Urothelium cell line (cell line): ENCODE data around the gene ABCB11.
"Not testable (repeated sequence)": the region's sequence is repeated elsewhere in the genome, so short reads cannot be mapped to it uniquely, and the experiment has no call there.

ENCODE experiments used
- DNase-seq: peaks from one replicate; pipeline ENCODE4 v3.0.0; 2011; ENCODE audit warnings: low spot score, mixed read lengths
- FAIRE-seq: peaks from 2 replicates; lab custom pipeline; 2011; peaks lifted over from hg19 to GRCh38; lab: Jason Lieb, UNC

The ABCB11 gene

GRCh38 chr2:169031202-169031601, at the start of gene ABCB11:
Gene ABCB11, minus strand, starts transcription at chr2:169031324. Its CDS starts 13,199 bp downstream, at chr2:169018125.
- no peak for FAIRE-seq
- no peak for DNase-seq

- peak; percentile 12 for DNase-seq
- no peak for FAIRE-seq
Measured at GRCh38 chr2:169080250-169081069, 49.3 kb upstream of the ABCB11 start.

GRCh38 chr2:169077674-169078240, 46.6 kb upstream of the ABCB11 start:
- FAIRE-seq, result no peak

GRCh38 chr2:169073963-169074751, 43.0 kb upstream of the ABCB11 start:
- no peak for FAIRE-seq
- no peak for DNase-seq

More at GRCh38 chr2:169077674-169078240, 46.6 kb upstream of the ABCB11 start:
- no peak for DNase-seq

GRCh38 chr2:169073211-169073962, 42.3 kb upstream of the ABCB11 start:
- no peak for FAIRE-seq

GRCh38 chr2:169072163-169072925, 41.2 kb upstream of the ABCB11 start:
- FAIRE-seq, result no peak

More at GRCh38 chr2:169073211-169073962, 42.3 kb upstream of the ABCB11 start:
- DNase-seq, result no peak

GRCh38 chr2:169071455-169071854, 40.3 kb upstream of the ABCB11 start:
- no peak for DNase-seq
- FAIRE-seq, result no peak

More at GRCh38 chr2:169072163-169072925, 41.2 kb upstream of the ABCB11 start:
- no peak for DNase-seq

GRCh38 chr2:169069833-169070232, 38.7 kb upstream of the ABCB11 start:
- no peak for DNase-seq
- FAIRE-seq, result no peak

- FAIRE-seq, result peak; percentile 30
Measured at GRCh38 chr2:169069341-169069740, 38.2 kb upstream of the ABCB11 start, which contains the start of gene DHRS9. Gene DHRS9, plus strand, starts transcription at chr2:169069563. Its CDS starts 12,019 bp downstream, at chr2:169081582.

GRCh38 chr2:169066897-169067296, 35.8 kb upstream of the ABCB11 start:
- DNase-seq (no peak), FAIRE-seq (no peak)

More at GRCh38 chr2:169069341-169069740, 38.2 kb upstream of the ABCB11 start, which contains the start of gene DHRS9:
- peak; percentile 79 for DNase-seq

GRCh38 chr2:169065864-169066517, 34.9 kb upstream of the ABCB11 start:
- no peak for DNase-seq
- no peak for FAIRE-seq

GRCh38 chr2:169065422-169065821, 34.3 kb upstream of the ABCB11 start:
- FAIRE-seq (no peak), DNase-seq (no peak)

GRCh38 chr2:169064199-169064598, 33.1 kb upstream of the ABCB11 start:
- DNase-seq, FAIRE-seq: not testable (repeated sequence)

GRCh38 chr2:169054575-169054974, 23.5 kb upstream of the ABCB11 start:
- FAIRE-seq, DNase-seq: not testable (repeated sequence)

- DNase-seq (no peak), FAIRE-seq (no peak)
Measured at GRCh38 chr2:169050476-169051240, 19.5 kb upstream of the ABCB11 start.

GRCh38 chr2:169049142-169049541, 18.0 kb upstream of the ABCB11 start:
- FAIRE-seq (no peak), DNase-seq (no peak)

GRCh38 chr2:169047256-169048250, 16.4 kb upstream of the ABCB11 start:
- FAIRE-seq (no peak), DNase-seq (no peak)
